Neuron (in vitro differentiated cells): ENCODE results near the gene PLXNA3.

Experiments used
- H2AFZ ChIP-seq: one replicate; pipeline ENCODE4 v1.6.1; 2013; ENCODE audit warnings: low read depth, mild to moderate bottlenecking, inconsistent platforms, low read length, moderate library complexity
- H3K27me3 ChIP-seq: one replicate; pipeline ENCODE4 v1.6.1; 2013; ENCODE audit warnings: low read length; ENCODE audit not compliant: insufficient read depth
- H3K36me3 ChIP-seq: one replicate; pipeline ENCODE4 v1.6.1; 2013; ENCODE audit warnings: low read length; ENCODE audit not compliant: insufficient read depth
- H3K4me1 ChIP-seq: one replicate; pipeline ENCODE4 v1.6.1; 2013; ENCODE audit warnings: low read length; ENCODE audit not compliant: insufficient read depth
- H3K4me3 ChIP-seq: 2 replicates; pipeline ENCODE4 v1.5.1; 2013; ENCODE audit warnings: mild to moderate bottlenecking, low read length, moderate library complexity
- H3K9me3 ChIP-seq: one replicate; pipeline ENCODE4 v1.6.1; 2013; ENCODE audit warnings: low read length

The PLXNA3 gene

DNA sequence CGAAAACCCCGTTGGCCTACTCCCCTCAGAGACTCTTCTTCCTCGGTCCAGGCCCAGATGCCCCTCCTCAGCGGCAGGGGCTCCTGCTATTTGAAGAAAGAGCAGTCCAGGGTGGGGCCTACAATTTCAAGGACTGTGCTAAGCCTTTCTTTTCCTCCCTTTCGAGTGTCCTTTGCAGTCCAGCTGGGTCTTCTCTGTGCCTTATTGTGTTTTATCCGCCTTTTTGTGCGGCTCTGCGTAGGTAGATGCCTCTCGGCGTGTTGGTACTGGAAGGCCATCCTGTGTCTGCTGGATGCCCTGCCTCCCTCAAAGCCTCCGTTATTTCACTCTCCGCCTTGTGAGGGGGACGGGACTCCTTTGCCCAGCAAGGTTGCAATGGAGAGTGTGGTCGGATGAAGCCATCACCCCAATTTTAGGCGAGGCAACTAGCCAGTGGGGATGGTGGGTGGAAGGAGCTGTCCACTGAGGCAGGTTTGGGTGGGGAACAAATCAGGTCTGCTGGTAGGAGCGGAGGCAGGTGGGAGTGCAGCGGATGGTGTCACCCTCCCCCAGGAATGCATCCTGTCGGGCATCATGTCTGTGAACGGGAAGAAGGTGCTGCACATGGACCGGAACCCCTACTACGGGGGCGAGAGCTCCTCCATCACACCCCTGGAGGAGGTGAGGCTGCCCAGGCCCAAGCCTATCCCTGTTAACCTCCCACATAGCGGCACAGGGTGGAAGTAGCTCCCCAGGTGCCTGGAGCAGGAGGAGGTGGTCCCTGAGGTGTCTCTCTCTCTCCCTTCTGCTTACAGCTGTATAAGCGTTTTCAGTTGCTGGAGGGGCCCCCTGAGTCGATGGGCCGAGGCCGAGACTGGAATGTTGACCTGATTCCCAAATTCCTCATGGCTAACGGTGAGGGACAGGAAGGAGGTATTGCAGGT, 19.8 kb upstream of the PLXNA3 start:
- peak overlapping the region; percentile 55 for H3K4me3 ChIP-seq
- H2AFZ ChIP-seq = no peak overlapping the region
- H3K9me3 ChIP-seq = no peaks in the 10 kb centered on the region
- H3K27me3 ChIP-seq = no peaks in the 10 kb centered on the region
- H3K4me1 ChIP-seq = peaks cover 16% of the 10 kb centered on the region
- peaks cover 43% of the 10 kb centered on the region for H3K36me3 ChIP-seq

DNA sequence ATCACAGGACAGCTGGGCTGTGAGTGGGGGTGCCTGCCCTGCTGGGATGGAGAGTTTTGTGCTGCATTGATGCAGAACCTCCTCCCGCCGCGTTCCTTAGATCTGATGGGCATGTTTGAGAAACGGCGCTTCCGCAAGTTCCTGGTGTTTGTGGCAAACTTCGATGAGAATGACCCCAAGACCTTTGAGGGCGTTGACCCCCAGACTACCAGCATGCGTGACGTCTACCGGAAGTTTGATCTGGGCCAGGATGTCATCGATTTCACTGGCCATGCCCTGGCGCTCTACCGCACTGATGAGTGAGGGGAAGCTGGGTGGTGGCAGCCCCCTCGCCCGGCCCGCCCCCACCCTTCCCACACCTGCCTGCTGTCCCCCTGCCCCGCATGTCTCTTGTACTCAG, 18.2 kb upstream of the PLXNA3 start:
- Histone ChIP-seq H3K4me1 (peaks cover 25% of the 10 kb centered on the region), H3K27me3 (no peaks in the 10 kb centered on the region), H3K9me3 (no peaks in the 10 kb centered on the region), H2AFZ (no peak overlapping the region), H3K36me3 (peaks cover 34% of the 10 kb centered on the region), H3K4me3 (no peak overlapping the region)

DNA sequence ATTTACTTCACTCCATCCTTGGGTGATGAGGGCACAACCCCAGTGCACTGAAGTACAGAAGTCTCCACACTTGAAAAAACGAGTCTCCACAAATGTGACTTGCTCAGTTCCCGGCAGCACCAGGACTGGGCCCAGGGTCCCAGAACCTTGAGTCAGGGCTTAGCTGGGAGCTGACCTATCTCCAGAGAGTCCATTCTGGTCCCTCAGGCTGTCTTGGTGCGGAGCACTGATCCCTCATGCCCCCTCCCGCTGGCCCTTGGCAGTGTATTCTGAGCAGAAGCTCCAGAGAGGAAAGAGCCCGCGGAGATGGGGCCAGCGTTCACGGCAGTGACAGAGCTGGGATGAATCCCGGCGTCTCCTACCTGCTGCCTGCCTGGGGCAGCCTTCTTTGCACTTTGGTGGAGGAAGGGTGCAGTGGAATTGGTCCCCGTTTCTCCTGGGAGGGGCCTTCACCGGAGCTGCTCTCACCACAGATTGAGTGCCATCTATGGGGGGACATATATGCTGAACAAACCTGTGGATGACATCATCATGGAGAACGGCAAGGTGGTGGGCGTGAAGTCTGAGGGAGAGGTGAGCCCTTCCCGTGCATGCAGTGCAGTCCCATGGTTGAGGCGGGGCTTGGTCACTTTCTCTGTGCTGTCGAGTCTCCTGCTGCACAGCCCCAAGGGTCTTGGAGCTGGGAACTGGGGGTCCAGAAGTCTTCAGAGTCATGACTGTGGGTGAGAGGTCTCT, 17.3 kb upstream of the PLXNA3 start:
- Histone ChIP-seq H3K4me3 (no peak overlapping the region), H2AFZ (no peak overlapping the region), H3K27me3 (no peaks in the 10 kb centered on the region), H3K4me1 (peaks cover 27% of the 10 kb centered on the region), H3K36me3 (peaks cover 26% of the 10 kb centered on the region), H3K9me3 (no peaks in the 10 kb centered on the region)

DNA sequence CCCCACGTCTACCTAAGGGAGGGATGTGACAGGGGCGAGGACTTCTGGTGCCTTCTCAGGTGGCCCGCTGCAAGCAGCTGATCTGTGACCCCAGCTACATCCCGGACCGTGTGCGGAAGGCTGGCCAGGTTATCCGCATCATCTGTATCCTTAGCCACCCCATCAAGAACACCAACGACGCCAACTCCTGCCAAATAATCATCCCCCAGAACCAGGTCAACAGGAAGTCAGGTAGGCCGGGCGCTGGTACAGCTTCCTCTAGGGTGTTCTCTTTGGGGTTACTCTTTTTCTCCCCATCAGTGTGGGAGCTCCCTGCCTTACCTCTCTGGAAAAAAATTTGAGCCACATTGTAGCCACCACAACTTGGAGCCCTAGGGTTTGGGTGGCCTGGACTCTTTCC, 16.5 kb upstream of the PLXNA3 start:
- peaks cover 27% of the 10 kb centered on the region for H3K4me1 ChIP-seq
- H2AFZ ChIP-seq = no peak overlapping the region
- H3K36me3 ChIP-seq = peaks cover 25% of the 10 kb centered on the region
- no peaks in the 10 kb centered on the region for H3K27me3 ChIP-seq
- no peaks in the 10 kb centered on the region for H3K9me3 ChIP-seq
- H3K4me3 ChIP-seq = no peak overlapping the region

DNA sequence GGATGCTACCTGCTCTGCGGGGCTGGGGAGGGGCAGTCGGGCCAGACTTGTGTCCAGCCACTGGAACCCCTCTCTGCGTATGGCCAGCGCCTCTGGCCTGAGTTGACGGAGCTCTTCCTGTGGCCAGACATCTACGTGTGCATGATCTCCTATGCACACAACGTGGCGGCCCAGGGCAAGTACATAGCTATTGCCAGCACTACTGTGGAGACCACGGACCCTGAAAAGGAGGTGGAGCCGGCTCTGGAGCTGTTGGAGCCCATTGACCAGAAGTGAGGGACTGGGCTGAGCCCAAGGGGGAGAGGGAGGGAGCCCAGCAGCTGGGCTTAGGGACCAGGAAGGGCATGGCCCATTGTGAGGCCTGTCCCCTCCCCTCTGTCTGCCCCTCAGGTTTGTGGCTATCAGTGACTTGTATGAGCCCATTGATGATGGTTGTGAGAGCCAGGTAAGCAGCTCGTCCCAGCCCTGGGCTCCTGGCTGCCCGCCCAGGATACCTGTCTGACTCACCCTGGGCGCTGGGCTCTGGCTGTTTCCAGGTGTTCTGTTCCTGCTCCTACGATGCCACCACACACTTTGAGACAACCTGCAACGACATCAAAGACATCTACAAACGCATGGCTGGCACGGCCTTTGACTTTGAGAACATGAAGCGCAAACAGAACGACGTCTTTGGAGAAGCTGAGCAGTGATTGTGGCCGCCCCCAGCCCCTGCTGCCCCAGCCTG, 15.9 kb upstream of the PLXNA3 start:
- H3K27me3 ChIP-seq = no peaks in the 10 kb centered on the region
- H2AFZ ChIP-seq = no peak overlapping the region
- H3K4me3 ChIP-seq = no peak overlapping the region
- no peaks in the 10 kb centered on the region for H3K9me3 ChIP-seq
- H3K36me3 ChIP-seq = peaks cover 25% of the 10 kb centered on the region
- H3K4me1 ChIP-seq = peaks cover 27% of the 10 kb centered on the region

DNA sequence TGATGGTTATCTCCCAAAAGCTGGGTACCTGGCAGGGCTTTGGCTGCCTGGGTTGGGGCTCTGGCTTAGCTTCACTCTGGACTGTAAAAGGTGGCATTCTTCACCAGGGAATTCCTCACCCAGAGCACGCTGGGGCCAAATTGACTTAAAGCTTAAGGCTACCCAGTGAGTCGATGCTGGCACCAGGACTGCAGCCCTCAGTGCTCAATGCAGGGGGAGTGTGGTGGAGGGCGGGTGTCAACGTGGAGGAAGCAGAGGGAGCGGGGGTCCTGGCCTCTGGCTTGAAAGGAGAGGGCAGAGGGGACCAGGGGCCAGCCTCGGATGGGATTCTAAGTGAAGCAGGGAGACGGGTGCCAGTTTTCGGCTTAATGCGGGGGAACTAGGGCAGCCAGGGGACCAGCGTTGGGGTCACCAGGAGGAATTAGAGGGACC, 14.6 kb upstream of the PLXNA3 start:
- H3K4me1 ChIP-seq = peaks cover 21% of the 10 kb centered on the region
- H3K9me3 ChIP-seq = no peaks in the 10 kb centered on the region
- peaks cover 25% of the 10 kb centered on the region for H3K36me3 ChIP-seq
- H2AFZ ChIP-seq = no peak overlapping the region
- no peaks in the 10 kb centered on the region for H3K27me3 ChIP-seq
- H3K4me3 ChIP-seq = peak overlapping the region; percentile 34

DNA sequence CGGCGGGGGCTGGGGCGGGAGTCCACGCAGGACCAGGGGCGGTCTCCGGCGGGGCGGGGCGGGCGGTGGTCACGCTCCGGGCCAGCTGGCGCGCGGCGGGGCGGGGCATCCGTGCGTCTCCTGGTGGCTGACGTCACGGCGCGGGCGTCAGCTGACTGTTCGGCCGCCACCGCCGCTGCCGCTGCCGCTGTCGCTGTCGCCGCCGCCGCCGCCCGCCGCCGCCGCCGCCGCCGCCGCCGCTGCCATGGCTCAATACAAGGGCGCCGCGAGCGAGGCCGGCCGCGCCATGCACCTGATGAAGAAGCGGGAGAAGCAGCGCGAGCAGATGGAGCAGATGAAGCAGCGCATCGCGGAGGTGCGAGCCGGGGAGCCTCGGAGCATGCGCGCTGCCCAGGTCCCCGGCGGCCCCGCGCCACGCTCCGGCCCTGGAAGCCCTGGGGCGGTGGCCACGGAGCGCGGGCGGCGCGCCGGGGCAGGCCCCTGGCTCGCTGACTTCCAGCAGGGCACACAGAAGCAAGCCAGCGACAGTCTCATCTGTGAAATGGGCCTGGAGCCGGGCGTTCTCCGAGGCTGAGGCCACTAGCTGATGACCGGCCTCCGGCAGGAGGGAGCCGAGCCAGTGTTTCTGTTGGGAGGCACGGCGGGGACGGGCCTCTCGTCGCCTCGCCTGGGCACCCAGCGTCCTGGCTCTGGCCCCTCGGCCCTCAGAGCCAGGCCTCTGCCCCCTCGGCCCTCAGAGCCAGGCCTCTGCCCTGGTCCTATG, 13.9 kb upstream of the PLXNA3 start, which contains the start of gene FAM50A:
FAM50A (plus strand) TSS at position 150 of the 763 bp plus-strand sequence; CDS start at position 245, 95 bp downstream.
- Histone ChIP-seq H3K27me3 (no peaks in the 10 kb centered on the region), H2AFZ (no peak within 1 kb of the TSS), H3K36me3 (peaks cover 20% of the 10 kb centered on the region), H3K9me3 (no peaks in the 10 kb centered on the region), H3K4me1 (peaks cover 17% of the 10 kb centered on the region), H3K4me3 (peak within 1 kb of the TSS; percentile 52)

DNA sequence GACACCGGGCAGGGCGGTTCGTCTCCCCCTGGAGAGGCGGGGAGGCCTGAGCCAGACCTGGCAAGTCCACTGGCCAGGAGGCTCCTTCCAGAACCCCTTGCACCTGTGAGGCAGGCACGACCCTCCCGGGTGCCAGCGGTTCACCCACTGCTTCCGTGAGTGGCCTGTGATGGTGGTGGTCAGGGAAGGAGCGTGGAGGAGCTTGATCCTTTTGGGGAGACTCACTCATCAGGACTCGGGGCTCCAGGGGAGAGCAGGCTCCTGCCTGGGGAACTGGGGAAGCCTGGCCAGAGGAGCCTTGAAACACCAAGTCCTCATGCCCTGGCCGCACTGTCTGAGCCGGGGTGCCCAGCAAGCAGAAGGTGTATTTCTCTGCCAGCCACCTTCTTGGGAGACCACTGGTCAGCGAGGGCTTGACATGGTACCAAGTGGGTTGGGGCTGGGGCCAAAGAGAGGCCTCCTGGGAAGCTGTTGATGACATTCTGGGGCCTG, 13.3 kb upstream of the PLXNA3 start:
- Histone ChIP-seq H3K4me3 (peak overlapping the region; percentile 52), H3K9me3 (no peaks in the 10 kb centered on the region), H3K36me3 (peaks cover 19% of the 10 kb centered on the region), H2AFZ (no peak overlapping the region), H3K4me1 (peaks cover 17% of the 10 kb centered on the region), H3K27me3 (no peaks in the 10 kb centered on the region)

DNA sequence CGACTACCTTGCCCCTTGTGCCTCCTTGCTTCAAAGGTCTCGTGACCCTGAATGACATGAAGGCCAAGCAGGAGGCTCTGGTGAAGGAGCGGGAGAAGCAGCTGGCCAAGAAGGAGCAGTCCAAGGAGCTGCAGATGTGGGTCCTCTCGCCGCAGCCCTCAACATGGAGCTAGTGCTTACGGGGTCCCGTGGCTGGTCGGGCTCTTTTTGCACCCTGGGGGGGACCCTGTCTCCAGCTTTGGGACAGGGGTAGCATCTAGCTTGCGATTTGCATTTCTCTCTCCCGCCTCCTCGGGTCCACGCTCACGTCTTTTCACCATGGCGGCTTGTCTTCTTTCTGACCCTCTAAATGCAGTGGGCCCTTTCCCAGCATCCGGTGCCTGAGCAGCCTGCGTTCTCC, 12.3 kb upstream of the PLXNA3 start:
- Histone ChIP-seq H3K36me3 (peaks cover 13% of the 10 kb centered on the region), H3K4me1 (peaks cover 17% of the 10 kb centered on the region), H3K4me3 (no peak overlapping the region), H3K27me3 (no peaks in the 10 kb centered on the region), H3K9me3 (no peaks in the 10 kb centered on the region), H2AFZ (no peak overlapping the region)

DNA sequence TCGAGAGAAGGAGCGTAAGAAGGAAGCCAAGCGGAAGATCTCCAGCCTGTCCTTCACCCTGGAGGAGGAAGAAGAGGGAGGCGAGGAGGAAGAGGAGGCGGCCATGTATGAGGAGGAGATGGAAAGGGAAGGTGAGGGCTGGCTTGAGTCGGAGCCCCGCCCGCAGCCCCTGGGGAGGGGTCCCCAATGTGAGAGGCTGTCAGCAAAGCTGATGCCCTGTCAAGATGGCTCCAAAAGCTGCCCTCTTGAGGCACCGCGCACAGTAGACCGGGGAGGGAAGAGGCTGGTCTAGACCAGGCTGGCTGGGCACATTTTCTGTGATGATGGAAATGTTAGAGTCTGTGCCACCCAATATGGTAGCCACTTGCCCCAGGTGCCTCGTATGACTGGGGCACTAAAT, 11.7 kb upstream of the PLXNA3 start:
- Histone ChIP-seq H3K36me3 (peaks cover 10% of the 10 kb centered on the region), H3K4me1 (peaks cover 17% of the 10 kb centered on the region), H2AFZ (no peak overlapping the region), H3K4me3 (no peak overlapping the region), H3K27me3 (no peaks in the 10 kb centered on the region), H3K9me3 (no peaks in the 10 kb centered on the region)

DNA sequence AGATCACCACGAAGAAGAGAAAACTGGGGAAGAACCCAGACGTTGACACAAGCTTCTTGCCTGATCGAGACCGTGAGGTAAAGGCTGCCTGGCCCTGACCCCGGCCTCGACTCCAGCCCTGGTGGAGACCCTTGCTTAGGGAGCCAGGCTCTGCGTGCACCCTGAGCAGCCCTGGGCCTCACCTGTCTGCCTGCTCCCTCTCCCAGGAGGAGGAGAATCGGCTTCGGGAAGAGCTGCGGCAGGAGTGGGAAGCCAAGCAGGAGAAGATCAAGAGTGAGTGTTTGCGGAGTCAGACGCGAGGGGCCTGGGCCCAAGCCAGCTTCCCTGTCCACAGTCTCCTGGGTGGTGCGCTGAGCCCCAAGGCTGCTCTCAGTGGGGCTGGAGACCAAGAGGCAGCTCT, 9.6 kb upstream of the PLXNA3 start:
- Histone ChIP-seq H3K27me3 (no peaks in the 10 kb centered on the region), H3K4me1 (peaks cover 9% of the 10 kb centered on the region), H3K36me3 (no peaks in the 10 kb centered on the region), H3K9me3 (no peaks in the 10 kb centered on the region), H3K4me3 (no peak overlapping the region), H2AFZ (no peak overlapping the region)

DNA sequence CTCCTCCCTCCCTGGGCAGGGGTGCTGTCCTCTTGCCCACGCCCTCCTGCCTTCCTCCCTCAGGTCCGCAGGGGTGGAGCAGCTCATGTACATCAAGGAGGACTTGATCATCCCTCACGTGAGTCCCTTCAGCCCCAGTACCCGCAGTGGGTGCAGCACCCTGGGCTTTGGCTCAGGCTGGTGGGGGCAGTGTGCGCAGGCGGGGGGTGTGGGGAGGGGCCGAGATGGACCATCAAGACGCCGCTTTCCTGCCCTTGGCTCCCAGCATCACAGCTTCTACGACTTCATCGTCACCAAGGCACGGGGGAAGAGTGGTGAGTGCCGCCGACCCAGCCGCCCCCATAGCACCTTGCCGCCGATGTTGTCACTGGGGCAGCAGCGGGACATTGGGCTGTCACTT, 8.5 kb upstream of the PLXNA3 start:
- no peak overlapping the region for H2AFZ ChIP-seq
- H3K27me3 ChIP-seq = no peaks in the 10 kb centered on the region
- H3K4me1 ChIP-seq = peaks cover 4% of the 10 kb centered on the region
- no peak overlapping the region for H3K4me3 ChIP-seq
- H3K36me3 ChIP-seq = no peaks in the 10 kb centered on the region
- H3K9me3 ChIP-seq = no peaks in the 10 kb centered on the region
